ENCODE measurements around the gene MFRP. TPM values are rescaled to one million over a fixed set of nuclear protein-coding genes. Genes with fewer than 3 reads are reported as not detected.

The MFRP gene
- total and polyA plus RNA-seq, 9 of the 15 experiments (the other 6 are each of a cell fraction or from before 2014, with no cell fraction given), result not detected

DNA sequence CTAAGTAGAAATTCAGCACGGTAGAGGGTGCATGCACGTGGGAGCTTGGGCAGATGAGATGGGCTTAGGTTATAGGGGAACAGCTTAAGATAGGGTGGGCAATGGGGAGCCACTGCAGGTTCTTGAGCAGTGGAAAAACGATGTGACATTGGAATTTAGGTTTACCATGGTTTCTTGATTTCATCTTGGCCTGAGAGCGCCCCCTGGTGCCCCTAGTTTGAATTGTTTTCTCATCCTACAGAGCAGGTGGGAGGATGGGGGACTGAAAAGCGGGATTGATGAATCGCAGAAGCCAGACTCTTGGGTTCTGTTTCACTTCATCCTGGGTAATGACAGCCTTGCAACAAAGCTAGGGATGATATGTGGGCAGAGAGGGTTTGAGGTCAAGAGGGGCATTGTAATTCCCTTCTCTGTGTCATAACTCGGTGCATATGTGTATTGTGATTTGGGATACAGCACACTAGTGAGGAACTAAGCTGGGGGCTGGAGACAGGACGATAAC is 22.9 kb downstream of the MFRP start (continued):
- TF ChIP-seq CEBPG (CRISPR knock-in tag; IDR thresholded peaks at IDR 0.05), result no peak
- TF ChIP-seq CEBPG (tag; conservative IDR thresholded peaks at IDR 0.05 in 1 of 2, IDR thresholded peaks at IDR 0.05 in 1 of 2), result no peak
- TF ChIP-seq, protein P1, sequence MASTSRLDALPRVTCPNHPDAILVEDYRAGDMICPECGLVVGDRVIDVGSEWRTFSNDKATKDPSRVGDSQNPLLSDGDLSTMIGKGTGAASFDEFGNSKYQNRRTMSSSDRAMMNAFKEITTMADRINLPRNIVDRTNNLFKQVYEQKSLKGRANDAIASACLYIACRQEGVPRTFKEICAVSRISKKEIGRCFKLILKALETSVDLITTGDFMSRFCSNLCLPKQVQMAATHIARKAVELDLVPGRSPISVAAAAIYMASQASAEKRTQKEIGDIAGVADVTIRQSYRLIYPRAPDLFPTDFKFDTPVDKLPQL (IDR thresholded peaks at IDR 0.05; ENCODE audit: extremely low read depth, insufficient read length), result no peak
- TF ChIP-seq ZNF75A (CRISPR knock-in tag; IDR thresholded peaks at IDR 0.05), result no peak
- no peak for TF ChIP-seq HNRNPK (IDR thresholded peaks at IDR 0.05; ENCODE audit: low read depth, low read length, poor library complexity, severe bottlenecking)
- no peak for TF ChIP-seq ZNF347 (CRISPR knock-in tag; IDR thresholded peaks at IDR 0.05; ENCODE audit: low read depth)
- TF ChIP-seq, protein P2, sequence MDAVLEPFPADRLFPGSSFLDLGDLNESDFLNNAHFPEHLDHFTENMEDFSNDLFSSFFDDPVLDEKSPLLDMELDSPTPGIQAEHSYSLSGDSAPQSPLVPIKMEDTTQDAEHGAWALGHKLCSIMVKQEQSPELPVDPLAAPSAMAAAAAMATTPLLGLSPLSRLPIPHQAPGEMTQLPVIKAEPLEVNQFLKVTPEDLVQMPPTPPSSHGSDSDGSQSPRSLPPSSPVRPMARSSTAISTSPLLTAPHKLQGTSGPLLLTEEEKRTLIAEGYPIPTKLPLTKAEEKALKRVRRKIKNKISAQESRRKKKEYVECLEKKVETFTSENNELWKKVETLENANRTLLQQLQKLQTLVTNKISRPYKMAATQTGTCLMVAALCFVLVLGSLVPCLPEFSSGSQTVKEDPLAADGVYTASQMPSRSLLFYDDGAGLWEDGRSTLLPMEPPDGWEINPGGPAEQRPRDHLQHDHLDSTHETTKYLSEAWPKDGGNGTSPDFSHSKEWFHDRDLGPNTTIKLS (IDR thresholded peaks at IDR 0.05; ENCODE audit: borderline replicate concordance, low read depth), result no peak
- no peak for TF ChIP-seq TRIM25 (IDR thresholded peaks at IDR 0.05; ENCODE audit: borderline replicate concordance)
- TF ChIP-seq FOXK1 (CRISPR knock-in tag; IDR thresholded peaks at IDR 0.05; ENCODE audit: borderline replicate concordance), result no peak
- TF ChIP-seq REST (IDR thresholded peaks at IDR 0.05; ENCODE audit: borderline replicate concordance), result peak; percentile 58; the same call in 1 of the 2 replicates
- no peak for TF ChIP-seq REST (CRISPR knock-in tag; IDR thresholded peaks at IDR 0.05; ENCODE audit: low read depth)
- no peak for TF ChIP-seq ZBTB17 (CRISPR knock-in tag; IDR thresholded peaks at IDR 0.05)
- TF ChIP-seq PTBP1 (IDR thresholded peaks at IDR 0.05; ENCODE audit: low read depth, low read length), result peak; percentile 99

Measured in K562 (cell line).